Progenitor cell of endocrine pancreas (in vitro differentiated cells): ENCODE measurements around the gene RANBP3. TPM values are rescaled to one million over a fixed set of nuclear protein-coding genes. Genes with fewer than 3 reads are reported as not detected.
A peak's percentile ranks its signal among the peaks of the same experiment; 100 is the strongest.

Source experiments
- DNase-seq: peaks from one replicate; pipeline ENCODE4 v3.0.0; 2021; ENCODE audit warnings: low spot score; ENCODE audit not compliant: unreplicated experiment
- H3K27ac Mint-ChIP-seq: 2 replicates; pipeline ENCODE4 v1.8.0; 2021; ENCODE audit warnings: mild to moderate bottlenecking, moderate library complexity, mixed read lengths
- H3K27me3 Mint-ChIP-seq: 2 replicates; pipeline ENCODE4 v1.8.0; 2021; ENCODE audit warnings: mixed read lengths
- H3K36me3 Mint-ChIP-seq: 2 replicates; pipeline ENCODE4 v1.8.0; 2022; ENCODE audit warnings: mixed read lengths; ENCODE audit not compliant: insufficient read depth
- H3K4me1 Mint-ChIP-seq: 2 replicates; pipeline ENCODE4 v1.8.0; 2021; ENCODE audit warnings: low read depth, mixed read lengths
- H3K4me3 Mint-ChIP-seq: 2 replicates; pipeline ENCODE4 v1.8.0; 2021; ENCODE audit warnings: low read depth, mild to moderate bottlenecking, moderate library complexity, mixed read lengths
- H3K9me3 Mint-ChIP-seq: 2 replicates; pipeline ENCODE4 v1.8.0; 2021; ENCODE audit warnings: low read depth, mixed read lengths
- CTCF ChIP-seq: fragments of 200-600 bp; sonication (generic); IDR thresholded peaks from one replicate; pipeline ENCODE4 v1.5.0; 2021; ENCODE audit warnings: antibody characterized with exemption, mild to moderate bottlenecking; ENCODE audit not compliant: unreplicated experiment
- total RNA-seq: library from RNA; stranded (reverse); gene quantifications from 2 replicates; pipeline ENCODE4 v1.2.1, GENCODE V29; 2021

Gene RANBP3
- total RNA-seq, 1 donor from 2014 or later, result 106 TPM

GRCh38 chr19:5882421-5882968 is 95.4 kb downstream of the RANBP3 start:
- H3K4me3 Mint-ChIP-seq, result no peak overlapping the region
- no peak for TF ChIP-seq CTCF
- H3K27me3 Mint-ChIP-seq, result peaks cover 10% of the 10 kb centered on the region
- peaks cover 2% of the 10 kb centered on the region for H3K4me1 Mint-ChIP-seq
- no peaks in the 10 kb centered on the region for H3K9me3 Mint-ChIP-seq
- no peak for DNase-seq
- H3K27ac Mint-ChIP-seq, result peak overlapping the region; percentile 4
- no peaks in the 10 kb centered on the region for H3K36me3 Mint-ChIP-seq

GRCh38 chr19:5881543-5882299 is 96.2 kb downstream of the RANBP3 start:
- DNase-seq, result no peak

GRCh38 chr19:5880604-5881078 is 97.3 kb downstream of the RANBP3 start:
- Mint-ChIP-seq H3K36me3 (no peaks in the 10 kb centered on the region), H3K27ac (no peak overlapping the region), H3K9me3 (no peaks in the 10 kb centered on the region), H3K4me3 (no peak overlapping the region), H3K4me1 (peaks cover 2% of the 10 kb centered on the region), H3K27me3 (peaks cover 10% of the 10 kb centered on the region)
- no peak for DNase-seq
- TF ChIP-seq CTCF, result no peak

More at GRCh38 chr19:5881543-5882299, 96.2 kb downstream of the RANBP3 start:
- peaks cover 2% of the 10 kb centered on the region for H3K4me1 Mint-ChIP-seq
- H3K9me3 Mint-ChIP-seq, result no peaks in the 10 kb centered on the region
- H3K27ac Mint-ChIP-seq, result no peak overlapping the region
- H3K4me3 Mint-ChIP-seq, result no peak overlapping the region
- H3K36me3 Mint-ChIP-seq, result no peaks in the 10 kb centered on the region
- TF ChIP-seq CTCF, result no peak
- peaks cover 10% of the 10 kb centered on the region for H3K27me3 Mint-ChIP-seq

GRCh38 chr19:5880196-5880595 is 97.7 kb downstream of the RANBP3 start:
- Mint-ChIP-seq H3K27me3 (peaks cover 8% of the 10 kb centered on the region), H3K4me3 (no peak overlapping the region), H3K27ac (no peak overlapping the region), H3K4me1 (peaks cover 2% of the 10 kb centered on the region), H3K9me3 (no peaks in the 10 kb centered on the region), H3K36me3 (no peaks in the 10 kb centered on the region)
- no peak for TF ChIP-seq CTCF
- DNase-seq, result no peak

GRCh38 chr19:5877882-5878281 is 100.1 kb downstream of the RANBP3 start:
- no peak for DNase-seq
- Mint-ChIP-seq H3K36me3 (no peaks in the 10 kb centered on the region), H3K27ac (no peak overlapping the region), H3K4me3 (no peak overlapping the region), H3K9me3 (no peaks in the 10 kb centered on the region), H3K4me1 (peaks cover 2% of the 10 kb centered on the region), H3K27me3 (peaks cover 3% of the 10 kb centered on the region)
- TF ChIP-seq CTCF, result no peak
